Gastroesophageal sphincter (tissue), 3 donors: ENCODE measurements around the gene AKAP6.

Source experiments
- POLR2A ChIP-seq, 2 donors: fragments of 450-650 bp; IDR thresholded peaks; one replicate each; pipeline ENCODE4 v1.6.1; 2017; ENCODE audit warnings: antibody characterized with exemption in 2 of 2, mild to moderate bottlenecking in 2 of 2, moderate library complexity in 1 of 2
- POLR2AphosphoS5 ChIP-seq: sonication (generic); formaldehyde crosslinking; IDR thresholded peaks from one replicate; pipeline ENCODE4 v1.6.1; 2017; ENCODE audit warnings: antibody characterized with exemption
- TF ChIP-seq, protein P1 (sequence below), 4 experiments: fragments of 200-600 bp in 2 of 4; fragments of 450-650 bp in 2 of 4; sonication (generic) in 1 of 4; IDR thresholded peaks; one replicate each; pipeline ENCODE4 v1.5.1; 2017 to 2019; ENCODE audit warnings: antibody characterized with exemption in 4 of 4, mild to moderate bottlenecking in 2 of 4, moderate library complexity in 2 of 4

DNA sequence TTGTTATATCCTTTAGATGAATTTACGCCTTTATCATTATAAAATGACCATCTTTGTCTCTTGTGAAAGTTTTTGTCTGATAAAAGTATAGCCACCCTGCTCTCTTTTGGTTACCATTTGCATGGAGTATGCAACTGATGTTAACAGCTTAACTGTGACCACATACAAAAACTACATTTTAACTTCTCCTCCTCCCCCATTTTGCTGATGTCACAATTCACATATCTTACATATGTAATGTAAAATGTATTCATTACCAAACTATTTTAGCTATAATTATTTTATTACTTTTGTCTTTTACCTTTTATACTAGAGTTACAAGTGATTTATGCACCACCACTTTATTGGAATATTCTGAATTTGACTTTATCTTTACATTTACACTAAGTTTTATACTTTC, 425.1 kb downstream of the AKAP6 start:
- TF ChIP-seq, protein P1, sequence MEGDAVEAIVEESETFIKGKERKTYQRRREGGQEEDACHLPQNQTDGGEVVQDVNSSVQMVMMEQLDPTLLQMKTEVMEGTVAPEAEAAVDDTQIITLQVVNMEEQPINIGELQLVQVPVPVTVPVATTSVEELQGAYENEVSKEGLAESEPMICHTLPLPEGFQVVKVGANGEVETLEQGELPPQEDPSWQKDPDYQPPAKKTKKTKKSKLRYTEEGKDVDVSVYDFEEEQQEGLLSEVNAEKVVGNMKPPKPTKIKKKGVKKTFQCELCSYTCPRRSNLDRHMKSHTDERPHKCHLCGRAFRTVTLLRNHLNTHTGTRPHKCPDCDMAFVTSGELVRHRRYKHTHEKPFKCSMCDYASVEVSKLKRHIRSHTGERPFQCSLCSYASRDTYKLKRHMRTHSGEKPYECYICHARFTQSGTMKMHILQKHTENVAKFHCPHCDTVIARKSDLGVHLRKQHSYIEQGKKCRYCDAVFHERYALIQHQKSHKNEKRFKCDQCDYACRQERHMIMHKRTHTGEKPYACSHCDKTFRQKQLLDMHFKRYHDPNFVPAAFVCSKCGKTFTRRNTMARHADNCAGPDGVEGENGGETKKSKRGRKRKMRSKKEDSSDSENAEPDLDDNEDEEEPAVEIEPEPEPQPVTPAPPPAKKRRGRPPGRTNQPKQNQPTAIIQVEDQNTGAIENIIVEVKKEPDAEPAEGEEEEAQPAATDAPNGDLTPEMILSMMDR (IDR thresholded peaks at IDR 0.05), result no peak
- no peak for TF ChIP-seq POLR2A (IDR thresholded peaks at IDR 0.05)
- TF ChIP-seq POLR2AphosphoS5, result no peak
